ENCODE measurements around the gene CLCNKB. TPM values are rescaled to one million over a fixed set of nuclear protein-coding genes. Genes with fewer than 3 reads are reported as not detected.
"Not testable (repeated sequence)": the region's sequence is repeated elsewhere in the genome, so short reads cannot be mapped to it uniquely, and the experiment has no call there.

The CLCNKB gene
- total RNA-seq, 1 donor from 2014 or later = 3.0 TPM

DNA sequence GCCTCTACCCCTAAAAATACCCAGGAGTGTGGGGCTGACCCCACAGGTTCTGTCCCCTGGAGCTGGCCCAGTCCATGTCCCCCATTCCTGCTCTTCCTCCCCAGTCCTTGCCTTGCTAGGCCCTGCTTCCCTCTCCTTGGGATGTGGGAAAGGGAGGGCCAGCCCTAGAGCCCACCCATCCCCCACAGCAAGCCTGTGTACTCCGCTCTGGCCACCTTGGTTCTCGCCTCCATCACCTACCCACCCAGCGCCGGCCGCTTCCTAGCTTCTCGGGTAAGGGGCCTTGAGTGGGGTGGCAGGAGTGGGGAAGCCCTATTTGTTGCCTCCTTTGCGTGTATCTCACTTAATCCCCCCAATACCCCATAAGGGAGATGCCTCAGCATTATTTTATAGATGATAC, 6.7 kb downstream of the CLCNKB start:
- Mint-ChIP-seq H3K4me1 (peaks cover 4% of the 10 kb centered on the region), H3K27me3 (ENCODE audit: low read depth) (no peaks in the 10 kb centered on the region), H3K36me3 (no peaks in the 10 kb centered on the region), H3K4me3 (peak overlapping the region; percentile 9), H3K27ac (no peak overlapping the region), H3K9me3 (no peaks in the 10 kb centered on the region)
- TF ChIP-seq, protein P1, sequence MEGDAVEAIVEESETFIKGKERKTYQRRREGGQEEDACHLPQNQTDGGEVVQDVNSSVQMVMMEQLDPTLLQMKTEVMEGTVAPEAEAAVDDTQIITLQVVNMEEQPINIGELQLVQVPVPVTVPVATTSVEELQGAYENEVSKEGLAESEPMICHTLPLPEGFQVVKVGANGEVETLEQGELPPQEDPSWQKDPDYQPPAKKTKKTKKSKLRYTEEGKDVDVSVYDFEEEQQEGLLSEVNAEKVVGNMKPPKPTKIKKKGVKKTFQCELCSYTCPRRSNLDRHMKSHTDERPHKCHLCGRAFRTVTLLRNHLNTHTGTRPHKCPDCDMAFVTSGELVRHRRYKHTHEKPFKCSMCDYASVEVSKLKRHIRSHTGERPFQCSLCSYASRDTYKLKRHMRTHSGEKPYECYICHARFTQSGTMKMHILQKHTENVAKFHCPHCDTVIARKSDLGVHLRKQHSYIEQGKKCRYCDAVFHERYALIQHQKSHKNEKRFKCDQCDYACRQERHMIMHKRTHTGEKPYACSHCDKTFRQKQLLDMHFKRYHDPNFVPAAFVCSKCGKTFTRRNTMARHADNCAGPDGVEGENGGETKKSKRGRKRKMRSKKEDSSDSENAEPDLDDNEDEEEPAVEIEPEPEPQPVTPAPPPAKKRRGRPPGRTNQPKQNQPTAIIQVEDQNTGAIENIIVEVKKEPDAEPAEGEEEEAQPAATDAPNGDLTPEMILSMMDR (IDR thresholded peaks at IDR 0.05; ENCODE audit: unreplicated experiment) = no peak
- no peak for DNase-seq (ENCODE audit: low spot score in 2 of 2, unreplicated experiment in 2 of 2)

DNA sequence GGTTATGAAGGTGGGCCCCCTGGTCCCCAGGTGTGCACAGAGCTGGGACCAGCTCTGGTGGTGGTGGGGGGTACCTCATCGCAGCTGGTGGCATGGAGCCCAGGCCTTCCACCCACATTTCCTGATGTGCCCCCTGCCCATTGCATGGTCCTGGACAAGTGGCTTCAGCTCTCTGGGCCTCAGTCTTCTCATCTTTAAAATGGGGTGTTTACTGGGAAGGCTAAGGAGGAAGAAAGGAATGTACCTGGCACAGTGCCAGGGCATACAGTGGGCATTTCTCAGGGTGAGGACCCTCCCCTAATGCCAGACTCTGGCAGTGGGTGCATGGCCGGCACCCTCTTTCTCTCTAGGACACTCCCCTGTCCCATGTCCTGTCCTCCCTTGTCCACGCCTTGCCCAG, 7.5 kb downstream of the CLCNKB start:
- Mint-ChIP-seq H3K36me3 (no peaks in the 10 kb centered on the region), H3K4me3 (no peak overlapping the region), H3K9me3 (no peaks in the 10 kb centered on the region), H3K4me1 (peaks cover 8% of the 10 kb centered on the region), H3K27ac (no peak overlapping the region), H3K27me3 (ENCODE audit: low read depth) (no peaks in the 10 kb centered on the region)
- DNase-seq (ENCODE audit: low spot score in 2 of 2, unreplicated experiment in 2 of 2) = no peak
- TF ChIP-seq, protein P1 (IDR thresholded peaks at IDR 0.05; ENCODE audit: unreplicated experiment) = no peak

DNA sequence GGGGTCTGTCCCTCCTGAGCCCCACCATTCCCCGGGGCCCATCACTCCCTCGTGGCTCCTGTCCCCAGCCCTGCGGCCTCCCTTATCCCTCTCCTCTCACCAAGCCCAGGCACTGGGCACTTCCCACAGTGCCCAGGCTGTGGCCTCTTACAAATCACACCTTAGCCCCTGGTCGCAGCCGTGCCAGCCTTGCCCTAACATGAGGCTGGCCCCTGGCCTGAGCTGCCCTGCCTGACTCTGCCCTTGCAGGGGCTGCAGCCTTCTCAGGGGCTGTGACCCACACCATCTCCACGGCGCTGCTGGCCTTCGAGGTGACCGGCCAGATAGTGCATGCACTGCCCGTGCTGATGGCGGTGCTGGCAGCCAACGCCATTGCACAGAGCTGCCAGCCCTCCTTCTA, 8.4 kb downstream of the CLCNKB start:
- H3K27ac Mint-ChIP-seq; DNase-seq (ENCODE audit: low spot score in 2 of 2, unreplicated experiment in 2 of 2); H3K4me3 Mint-ChIP-seq; H3K27me3 Mint-ChIP-seq (ENCODE audit: low read depth); H3K36me3 Mint-ChIP-seq; H3K9me3 Mint-ChIP-seq: not testable (repeated sequence)
- peaks cover 10% of the 10 kb centered on the region for H3K4me1 Mint-ChIP-seq

DNA sequence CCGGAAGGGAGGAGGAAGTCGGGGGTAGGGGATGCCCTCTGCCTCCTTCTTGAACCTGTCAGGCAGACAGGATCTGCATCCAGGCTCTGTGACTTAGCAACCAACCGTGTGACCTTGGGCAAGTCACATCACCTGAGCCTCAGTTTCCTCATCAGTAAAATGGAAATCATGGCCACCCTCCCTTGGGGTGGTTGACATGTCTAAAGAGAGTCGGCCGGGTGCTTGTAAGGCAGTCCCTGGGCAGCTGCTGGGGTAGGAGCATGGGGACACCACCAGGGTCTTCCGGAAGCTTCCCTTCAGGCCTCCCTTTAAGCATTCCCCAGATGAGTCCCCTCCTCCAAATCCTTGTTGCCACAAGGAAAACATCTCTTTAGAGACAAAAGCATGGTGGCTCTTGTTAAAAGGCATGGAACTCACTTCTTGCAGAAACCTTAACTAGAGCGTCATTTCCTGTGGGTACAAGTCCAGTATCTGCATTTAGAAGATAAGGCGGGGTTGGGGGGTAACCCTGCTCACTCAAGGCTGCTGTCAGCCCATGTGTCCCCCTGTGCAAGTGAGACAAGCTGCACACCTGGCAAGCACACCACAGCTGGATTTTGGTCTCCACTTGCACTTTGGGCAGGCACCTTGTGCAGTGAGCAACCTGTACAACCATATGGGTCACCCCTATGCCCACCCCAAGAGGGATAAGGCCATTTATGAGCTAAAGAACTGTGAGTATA, 10.4 kb downstream of the CLCNKB start:
- no peak for DNase-seq (ENCODE audit: low spot score in 2 of 2, unreplicated experiment in 2 of 2)
- Mint-ChIP-seq H3K27ac (no peak overlapping the region), H3K36me3 (no peaks in the 10 kb centered on the region), H3K4me1 (peaks cover 10% of the 10 kb centered on the region), H3K4me3 (no peak overlapping the region), H3K27me3 (ENCODE audit: low read depth) (peaks cover 1% of the 10 kb centered on the region), H3K9me3 (no peaks in the 10 kb centered on the region)
- TF ChIP-seq, protein P1 (IDR thresholded peaks at IDR 0.05; ENCODE audit: unreplicated experiment) = no peak

DNA sequence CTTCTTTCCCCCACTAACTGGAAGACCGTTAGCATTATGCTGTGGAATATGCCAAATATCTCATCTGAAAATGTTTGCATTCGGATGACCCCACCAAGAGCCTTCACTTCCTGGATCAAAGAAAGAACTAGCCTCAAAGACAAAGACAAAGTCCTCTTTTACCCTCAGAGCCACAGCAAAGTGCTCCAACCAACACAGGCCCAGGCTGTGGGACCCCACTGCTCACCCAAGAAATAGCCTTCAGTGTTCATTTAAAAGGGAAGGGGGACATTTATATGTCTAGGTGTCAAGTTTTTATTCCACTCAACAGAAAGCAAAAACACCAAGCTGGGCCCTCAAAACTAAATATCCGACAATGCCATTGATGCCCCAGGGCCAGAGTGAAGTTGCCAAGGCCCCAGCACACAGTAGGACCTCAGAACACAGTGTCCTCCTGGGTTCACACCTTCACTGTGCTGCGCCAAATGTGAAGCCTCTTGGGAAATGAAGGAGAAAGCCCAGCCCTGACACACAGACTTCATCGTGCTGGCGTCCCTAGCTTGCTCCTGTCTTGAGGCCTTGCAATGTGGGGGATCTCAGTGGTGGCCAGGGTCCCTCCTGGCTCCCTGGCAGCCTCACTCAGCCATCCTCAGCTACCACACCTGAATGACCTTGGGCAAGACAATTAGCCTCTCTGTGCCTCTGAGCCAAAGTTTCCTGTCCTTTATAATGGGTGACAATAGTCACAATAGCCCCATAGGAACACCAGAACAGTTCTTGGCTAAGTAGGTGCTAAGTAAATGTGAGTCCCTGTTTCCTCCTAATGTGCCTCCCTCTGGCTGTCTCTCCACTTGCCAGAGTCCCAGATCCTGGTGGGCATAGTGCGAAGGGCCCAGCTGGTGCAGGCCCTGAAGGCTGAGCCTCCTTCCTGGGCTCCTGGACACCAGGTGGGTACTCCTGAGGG, 11.3 kb downstream of the CLCNKB start:
- H3K9me3 Mint-ChIP-seq = no peaks in the 10 kb centered on the region
- H3K4me1 Mint-ChIP-seq = peaks cover 10% of the 10 kb centered on the region
- H3K27ac Mint-ChIP-seq = no peak overlapping the region
- H3K4me3 Mint-ChIP-seq = no peak overlapping the region
- H3K36me3 Mint-ChIP-seq = no peaks in the 10 kb centered on the region
- H3K27me3 Mint-ChIP-seq (ENCODE audit: low read depth) = peaks cover 1% of the 10 kb centered on the region
- TF ChIP-seq, protein P1 (IDR thresholded peaks at IDR 0.05; ENCODE audit: unreplicated experiment) = no peak
- DNase-seq (ENCODE audit: low spot score in 2 of 2, unreplicated experiment in 2 of 2) = no peak

All from mesothelial cell of epicardium (in vitro differentiated cells).